GM21447 (cell line): ENCODE data around the gene LAMA3.

Source experiments
- ATAC-seq: cut with Tn5 transposase; IDR thresholded peaks from one replicate; pipeline ENCODE4 v1.9.1; 2021; ENCODE audit not compliant: unreplicated experiment

Gene LAMA3

GRCh38 chr18:23953984-23954383, 264.7 kb downstream of the LAMA3 start:
- ATAC-seq: no peak

- ATAC-seq: no peak
Observed at GRCh38 chr18:23956483-23956882, 267.2 kb downstream of the LAMA3 start.

DNA sequence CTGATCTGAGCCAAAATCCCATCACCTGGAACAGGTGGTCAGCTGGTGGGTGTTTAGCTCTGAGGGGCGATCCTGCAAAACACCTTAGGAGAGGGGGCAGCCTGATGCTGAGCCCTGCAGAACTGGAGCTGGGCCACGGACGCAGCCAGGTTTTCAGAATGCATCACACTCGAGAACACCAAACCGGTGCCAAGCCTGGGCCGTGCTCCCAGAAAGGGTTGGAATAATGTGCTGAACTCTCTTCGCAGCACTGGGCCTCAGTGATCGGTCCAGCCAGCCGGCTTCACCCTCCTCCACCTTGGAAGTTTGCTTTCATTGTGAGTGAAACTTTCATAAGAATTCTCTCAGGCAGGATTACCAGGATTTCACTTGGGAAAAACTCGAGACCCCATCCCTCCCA, 268.8 kb downstream of the LAMA3 start:
- no peak for ATAC-seq

DNA sequence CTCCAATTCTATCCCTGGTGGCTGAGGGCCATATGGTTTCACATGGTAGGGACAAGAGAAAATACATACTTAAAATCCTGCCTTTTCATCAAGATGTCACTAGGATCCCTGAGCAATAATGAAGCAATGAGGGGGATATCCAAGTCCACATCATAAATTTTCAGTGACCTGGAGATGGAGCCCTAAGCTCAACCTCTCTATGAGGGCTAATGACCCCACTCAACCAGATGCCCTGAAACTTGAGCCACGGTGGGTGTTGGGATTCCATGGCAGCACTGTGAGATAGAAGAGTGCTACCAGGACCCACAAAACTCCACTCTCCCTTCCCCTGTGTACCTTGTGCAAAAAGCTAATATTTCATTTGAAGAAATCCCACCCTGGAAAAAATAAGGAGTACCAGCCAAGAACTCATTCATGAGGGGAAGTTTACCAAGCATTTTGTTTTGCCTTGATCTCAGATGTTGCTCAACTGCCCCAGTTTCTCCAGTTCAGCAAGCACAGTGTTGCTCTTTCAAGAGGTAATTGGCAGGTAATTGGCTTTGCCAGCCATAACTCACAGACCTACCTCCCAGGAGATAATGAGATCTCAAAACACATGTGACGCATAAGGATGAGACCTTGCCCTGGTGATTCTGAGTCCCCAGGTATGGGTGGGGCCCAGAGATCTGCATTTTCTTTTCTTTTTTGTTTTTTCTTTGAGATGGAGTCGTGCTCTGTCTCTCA, 274.4 kb downstream of the LAMA3 start:
- no peak for ATAC-seq

DNA sequence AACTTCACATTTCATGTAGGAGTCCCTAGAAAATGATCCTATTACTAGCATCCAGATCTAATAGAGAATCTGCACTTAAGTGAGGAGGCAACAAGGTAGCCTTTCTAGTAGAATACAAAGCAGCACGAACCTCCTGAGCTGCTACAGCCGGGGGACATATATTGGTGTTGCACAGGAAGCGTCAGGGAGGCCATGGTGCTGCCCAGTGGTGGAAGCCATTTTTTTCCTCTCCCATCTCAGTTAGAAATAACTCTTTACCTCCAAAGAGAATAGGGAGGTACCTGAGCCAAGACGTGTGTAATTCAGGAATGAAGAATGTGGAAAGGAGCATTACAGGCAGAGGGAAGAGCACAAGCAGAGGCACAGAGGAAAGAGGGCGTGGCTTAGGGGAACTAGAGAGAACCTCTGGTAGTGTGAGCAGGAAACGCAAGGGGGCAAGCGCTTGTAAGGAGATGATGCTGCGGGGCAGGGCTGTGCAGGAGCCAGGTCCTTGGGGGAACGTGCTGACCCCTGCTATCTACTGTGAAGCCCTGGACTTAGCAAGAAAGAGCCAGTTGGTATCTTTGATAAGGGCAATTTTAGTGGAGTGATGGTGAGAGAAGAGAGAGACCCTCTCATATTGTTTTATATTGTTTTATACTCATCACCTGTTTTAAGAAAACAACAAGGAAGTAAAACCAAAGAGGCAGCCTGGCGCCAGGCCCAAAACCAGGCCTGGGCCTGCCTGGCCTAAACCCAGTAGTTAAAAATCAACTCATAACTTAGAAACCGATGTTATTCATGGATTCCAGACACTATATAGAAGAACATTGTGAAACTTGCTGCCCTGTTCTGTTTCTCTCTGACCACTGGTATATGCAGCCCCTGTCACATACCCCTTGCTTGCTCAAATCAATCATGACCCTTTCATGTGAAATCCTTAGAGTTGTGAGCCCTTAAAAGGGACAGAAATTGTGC, 275.3 kb downstream of the LAMA3 start:
- no peak for ATAC-seq

- no peak for ATAC-seq
Observed at GRCh38 chr18:23966909-23967308, 277.7 kb downstream of the LAMA3 start.

GRCh38 chr18:23967321-23968089, 278.3 kb downstream of the LAMA3 start:
- ATAC-seq: peak; percentile 69

GRCh38 chr18:23968638-23969604, 279.7 kb downstream of the LAMA3 start:
- no peak for ATAC-seq

DNA sequence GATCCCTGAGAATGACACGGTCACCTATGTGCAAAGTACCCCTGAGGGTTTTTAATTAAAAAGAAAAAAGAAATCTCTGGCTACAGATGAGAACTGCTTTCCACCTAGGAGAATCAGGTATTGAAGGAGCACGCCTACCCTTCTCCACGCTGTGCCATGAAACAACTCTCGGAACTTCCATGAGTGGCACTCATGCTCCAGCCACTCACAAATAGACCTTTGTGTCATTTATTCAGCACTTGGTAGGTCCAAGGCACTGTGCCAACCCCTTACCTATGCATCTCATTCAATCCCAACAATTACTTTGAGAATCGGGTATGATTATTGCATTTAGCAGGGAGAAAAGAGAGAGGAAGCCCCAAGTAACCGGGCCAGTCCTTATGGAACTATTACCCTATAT, 280.4 kb downstream of the LAMA3 start:
- ATAC-seq: no peak

GRCh38 chr18:23970161-23971096, 281.2 kb downstream of the LAMA3 start:
- ATAC-seq: no peak

GRCh38 chr18:23971097-23971440, 281.8 kb downstream of the LAMA3 start:
- ATAC-seq: no peak

DNA sequence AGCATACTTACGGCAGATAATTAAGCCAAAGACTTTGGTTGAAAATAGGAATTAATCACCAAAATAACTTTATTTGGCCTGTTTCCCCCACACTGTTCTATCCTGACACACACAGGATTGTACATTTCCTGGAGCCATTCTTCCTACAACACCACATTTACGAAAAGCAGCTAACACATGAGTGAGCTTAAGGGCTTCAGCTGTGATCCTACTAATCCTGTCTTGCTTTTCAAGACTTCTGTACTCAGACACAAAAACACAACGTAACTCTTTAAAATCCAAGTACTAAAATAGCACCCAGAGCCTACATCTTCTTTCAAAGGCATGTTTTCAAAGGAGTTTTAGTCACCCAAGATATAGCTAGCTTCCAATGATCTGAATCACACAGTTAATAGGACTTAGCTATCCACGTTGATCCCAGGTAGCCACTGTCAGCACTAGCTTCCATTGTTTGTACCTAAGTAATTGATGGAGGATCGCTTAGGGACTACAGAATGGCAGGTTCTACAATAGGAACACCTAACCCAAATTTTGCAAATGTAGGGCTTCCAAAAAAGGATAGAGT, 282.5 kb downstream of the LAMA3 start:
- no peak for ATAC-seq

DNA sequence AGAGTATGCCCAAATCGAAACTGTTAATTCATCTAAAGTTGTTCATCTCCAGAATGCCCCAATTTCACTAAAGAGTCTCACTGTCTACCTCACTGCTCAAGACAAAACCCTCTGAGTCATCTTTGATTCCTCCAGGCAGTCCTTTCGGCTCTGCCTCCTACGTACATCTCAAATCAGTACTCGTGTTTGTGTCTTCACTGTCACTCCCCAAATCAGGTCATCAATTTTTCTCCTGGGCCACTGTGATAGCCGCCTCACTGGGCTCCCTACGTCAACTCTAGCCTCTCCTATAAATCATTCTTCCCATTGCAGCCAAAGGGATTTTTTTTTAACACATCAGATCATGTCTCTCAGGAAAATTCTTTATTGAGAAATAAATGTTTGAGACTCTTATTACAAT, 283.2 kb downstream of the LAMA3 start:
- no peak for ATAC-seq

- no peak for ATAC-seq
Observed at GRCh38 chr18:23977103-23977502, 287.9 kb downstream of the LAMA3 start.

GRCh38 chr18:23977719-23978483, 288.6 kb downstream of the LAMA3 start:
- ATAC-seq: no peak

DNA sequence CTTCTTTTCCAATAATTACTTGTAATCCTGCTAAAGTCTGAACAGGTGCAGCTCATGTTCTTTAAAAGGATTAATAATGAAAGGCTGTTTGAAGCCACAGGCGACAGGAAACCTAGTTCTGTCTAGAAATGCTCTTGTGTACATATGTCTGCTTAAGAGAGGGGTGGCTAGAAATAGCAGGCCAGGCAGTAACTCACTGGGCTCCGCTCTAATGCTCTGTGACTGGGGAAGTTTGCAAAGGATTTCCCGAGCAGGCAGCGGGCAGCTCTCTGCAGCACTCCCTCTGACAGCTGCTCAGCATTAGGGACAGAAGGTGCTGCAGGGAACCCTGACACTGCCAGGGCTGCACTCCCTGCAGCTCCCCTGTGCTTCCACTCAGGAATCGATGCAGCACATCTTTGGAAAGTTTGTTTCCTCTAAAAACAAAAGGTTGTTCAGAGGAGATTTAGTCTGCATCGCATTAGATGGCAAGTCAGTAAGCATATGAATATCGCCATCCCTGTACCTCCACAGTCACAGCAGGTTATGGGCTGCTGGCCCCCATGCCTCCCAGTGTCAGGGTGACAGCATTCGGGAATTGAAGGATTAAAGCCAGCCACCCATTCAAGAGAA, 292.2 kb downstream of the LAMA3 start:
- peak; percentile 96 for ATAC-seq

- ATAC-seq: no peak
Observed at GRCh38 chr18:23982155-23983079, 293.2 kb downstream of the LAMA3 start.
